ENCODE results near the gene UBA3. TPM values are rescaled to one million over a fixed set of nuclear protein-coding genes. Genes with fewer than 3 reads are reported as not detected.

UBA3 gene
- polyA plus RNA-seq, 3 donors, result 77.1 to 88.5 (median 81.7) TPM

DNA sequence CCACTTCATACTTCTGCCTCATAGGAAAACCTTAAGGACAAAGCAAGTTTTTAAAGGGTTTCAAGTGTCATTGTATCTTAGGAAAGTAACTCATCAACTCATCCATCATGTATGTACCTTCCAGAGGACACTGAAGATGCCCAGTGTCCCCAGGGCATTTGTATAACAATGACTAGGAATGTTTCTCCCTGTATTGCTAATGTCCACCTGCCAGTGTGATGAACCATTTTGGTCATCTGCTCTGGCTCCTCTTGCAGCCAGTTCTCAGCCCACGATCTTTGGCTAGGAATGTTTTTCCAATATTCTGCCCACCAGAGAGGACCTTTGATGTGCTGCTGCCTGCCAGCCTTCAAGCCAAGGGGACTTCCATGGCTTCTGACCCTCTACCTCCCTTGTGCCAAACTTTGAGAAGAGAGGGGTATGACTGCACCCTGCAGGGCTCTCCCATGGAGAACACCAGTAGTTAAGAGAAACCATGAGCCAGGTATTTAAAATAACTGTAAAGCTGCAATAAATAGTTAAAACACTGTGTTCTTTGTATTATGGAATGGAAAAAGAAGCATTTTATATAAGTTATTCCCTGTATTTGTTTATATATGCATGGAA lies 30.9 kb upstream of the UBA3 start:
- H3K4me1 Mint-ChIP-seq, result peaks cover 8% of the 10 kb centered on the region
- no peak overlapping the region for H3K27ac ChIP-seq (ENCODE audit: low read depth in 1 of 2, low read length in 2 of 2)
- no peak overlapping the region for H3K4me3 Mint-ChIP-seq
- peaks cover 0 to 5% of the 10 kb centered on the region in 2 donors for H3K36me3 ChIP-seq (replicated peaks in 1 of 2; ENCODE audit: control insufficient read depth in 1 of 2, insufficient read depth in 2 of 2, low read length in 2 of 2)
- peaks cover 10% of the 10 kb centered on the region for H3K79me2 ChIP-seq (ENCODE audit: insufficient read depth, low read length)
- peaks cover 3% of the 10 kb centered on the region for H4K20me1 ChIP-seq (ENCODE audit: insufficient read depth, low read length)
- no peak overlapping the region for H2AFZ ChIP-seq (ENCODE audit: insufficient read depth, low read depth, low read length, poor library complexity, severe bottlenecking)
- H3K27ac Mint-ChIP-seq, result peak overlapping the region in 1 of 7 donors; percentile 50
- H3K4me3 ChIP-seq (replicated peaks in 1 of 3; ENCODE audit: low read depth in 2 of 3, low read length in 3 of 3), result no peak overlapping the region
- H3K9me3 Mint-ChIP-seq, result no peaks in the 10 kb centered on the region
- TF ChIP-seq, protein P1, sequence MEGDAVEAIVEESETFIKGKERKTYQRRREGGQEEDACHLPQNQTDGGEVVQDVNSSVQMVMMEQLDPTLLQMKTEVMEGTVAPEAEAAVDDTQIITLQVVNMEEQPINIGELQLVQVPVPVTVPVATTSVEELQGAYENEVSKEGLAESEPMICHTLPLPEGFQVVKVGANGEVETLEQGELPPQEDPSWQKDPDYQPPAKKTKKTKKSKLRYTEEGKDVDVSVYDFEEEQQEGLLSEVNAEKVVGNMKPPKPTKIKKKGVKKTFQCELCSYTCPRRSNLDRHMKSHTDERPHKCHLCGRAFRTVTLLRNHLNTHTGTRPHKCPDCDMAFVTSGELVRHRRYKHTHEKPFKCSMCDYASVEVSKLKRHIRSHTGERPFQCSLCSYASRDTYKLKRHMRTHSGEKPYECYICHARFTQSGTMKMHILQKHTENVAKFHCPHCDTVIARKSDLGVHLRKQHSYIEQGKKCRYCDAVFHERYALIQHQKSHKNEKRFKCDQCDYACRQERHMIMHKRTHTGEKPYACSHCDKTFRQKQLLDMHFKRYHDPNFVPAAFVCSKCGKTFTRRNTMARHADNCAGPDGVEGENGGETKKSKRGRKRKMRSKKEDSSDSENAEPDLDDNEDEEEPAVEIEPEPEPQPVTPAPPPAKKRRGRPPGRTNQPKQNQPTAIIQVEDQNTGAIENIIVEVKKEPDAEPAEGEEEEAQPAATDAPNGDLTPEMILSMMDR (IDR thresholded peaks at IDR 0.05), result no peak
- H3K36me3 Mint-ChIP-seq, result peaks cover 1% of the 10 kb centered on the region in 2 donors
- no peaks in the 10 kb centered on the region for H3K9me3 ChIP-seq (replicated peaks in 1 of 2; ENCODE audit: control insufficient read depth in 1 of 2, insufficient read depth in 1 of 2, low read length in 2 of 2)
- WGBS (ENCODE audit: insufficient coverage), result no CpG with 5 or more reads among the region's 1 CpG
- no peak overlapping the region for H3K9ac ChIP-seq (ENCODE audit: insufficient read depth, low read length, poor library complexity, severe bottlenecking)
- no peak overlapping the region for H3K4me2 ChIP-seq (replicated peaks; ENCODE audit: extremely low read depth, low read length, poor library complexity, severe bottlenecking)
- DNase-seq, result no peak
- no peaks in the 10 kb centered on the region for H3K27me3 ChIP-seq (ENCODE audit: control insufficient read depth in 2 of 2, insufficient read depth in 2 of 2, low read length in 2 of 2)
- peaks cover 0 to 3% (median 0%) of the 10 kb centered on the region in 3 donors for H3K27me3 Mint-ChIP-seq (ENCODE audit: low read depth in 3 of 3)
- H3K4me1 ChIP-seq (ENCODE audit: control insufficient read depth in 1 of 2, insufficient read depth in 2 of 2, low read length in 2 of 2), result peaks cover 4 to 5% of the 10 kb centered on the region in 2 donors
- intact Hi-C loops (cut with micrococcal nuclease), result no loop called here

DNA sequence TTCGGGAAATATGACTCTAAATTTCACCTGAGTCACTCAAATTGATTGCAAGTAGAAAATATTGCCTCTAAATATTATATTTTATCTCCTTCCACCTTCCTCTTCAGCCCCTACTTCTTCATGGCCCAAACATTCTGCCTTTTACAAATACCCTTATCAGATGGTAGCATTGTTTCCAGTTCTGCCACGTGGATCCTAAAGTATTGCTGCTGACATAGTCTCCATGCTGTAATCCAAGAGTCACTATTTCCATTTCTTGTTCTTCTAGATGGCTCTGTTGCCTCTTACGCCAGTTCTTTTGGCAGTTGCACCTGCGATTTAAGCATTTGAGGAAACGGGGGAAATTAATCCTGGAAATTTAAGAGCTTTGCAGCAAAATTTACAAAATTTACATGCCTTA lies 28.6 kb upstream of the UBA3 start:
- Mint-ChIP-seq H3K9me3 (no peaks in the 10 kb centered on the region), H3K4me3 (no peak overlapping the region), H3K27me3 (ENCODE audit: low read depth in 3 of 3) (no peaks in the 10 kb centered on the region), H3K4me1 (peaks cover 28% of the 10 kb centered on the region), H3K36me3 (peaks cover 15% of the 10 kb centered on the region in 2 donors), H3K27ac (no peak overlapping the region)
- 20% methylated on average over 2 of the region's 5 CpGs for WGBS (ENCODE audit: insufficient coverage)
- Histone ChIP-seq H3K27ac (ENCODE audit: low read depth in 1 of 2, low read length in 2 of 2) (no peak overlapping the region), H3K27me3 (ENCODE audit: control insufficient read depth in 2 of 2, insufficient read depth in 2 of 2, low read length in 2 of 2) (no peaks in the 10 kb centered on the region), H2AFZ (ENCODE audit: insufficient read depth, low read depth, low read length, poor library complexity, severe bottlenecking) (no peak overlapping the region), H3K36me3 (replicated peaks in 1 of 2; ENCODE audit: control insufficient read depth in 1 of 2, insufficient read depth in 2 of 2, low read length in 2 of 2) (peaks cover 9 to 26% of the 10 kb centered on the region in 2 donors), H3K9me3 (replicated peaks in 1 of 2; ENCODE audit: control insufficient read depth in 1 of 2, insufficient read depth in 1 of 2, low read length in 2 of 2) (no peaks in the 10 kb centered on the region), H3K4me3 (replicated peaks in 1 of 3; ENCODE audit: low read depth in 2 of 3, low read length in 3 of 3) (no peak overlapping the region), H3K79me2 (ENCODE audit: insufficient read depth, low read length) (peaks cover 14% of the 10 kb centered on the region), H3K4me2 (replicated peaks; ENCODE audit: extremely low read depth, low read length, poor library complexity, severe bottlenecking) (no peak overlapping the region), H3K9ac (ENCODE audit: insufficient read depth, low read length, poor library complexity, severe bottlenecking) (no peak overlapping the region), H3K4me1 (ENCODE audit: control insufficient read depth in 1 of 2, insufficient read depth in 2 of 2, low read length in 2 of 2) (peaks cover 20 to 27% of the 10 kb centered on the region in 2 donors), H4K20me1 (ENCODE audit: insufficient read depth, low read length) (peaks cover 15% of the 10 kb centered on the region)
- intact Hi-C loops (cut with micrococcal nuclease), result no loop called here
- no peak for DNase-seq
- TF ChIP-seq, protein P1 (IDR thresholded peaks at IDR 0.05), result no peak
